PFSK-1 (cell line): ENCODE measurements around the gene PARD6A.

Experiments
- FOXP2 ChIP-seq: optimal IDR thresholded peaks from 2 replicates; pipeline ENCODE3; 2011; ENCODE audit warnings: borderline replicate concordance, control low read depth, inconsistent platforms; ENCODE audit not compliant: insufficient read depth; ENCODE audit errors: extremely low read length, extremely low read depth
- POLR2AphosphoS5 ChIP-seq: IDR thresholded peaks from 2 replicates; pipeline ENCODE4 v1.6.1; 2012; ENCODE audit warnings: low read depth, mild to moderate bottlenecking, control low read depth, low read length, moderate library complexity
- SIN3A ChIP-seq: IDR thresholded peaks from 2 replicates; pipeline ENCODE4 v1.6.1; 2012; ENCODE audit warnings: mild to moderate bottlenecking, low read length, moderate library complexity, borderline replicate concordance; ENCODE audit not compliant: insufficient read depth
- TAF1 ChIP-seq: IDR thresholded peaks from 2 replicates; pipeline ENCODE4 v1.6.1; 2012; ENCODE audit warnings: low read length, control low read depth, borderline replicate concordance; ENCODE audit not compliant: insufficient read depth
- TF ChIP-seq, protein P1 (sequence below), 2 experiments: IDR thresholded peaks; 2 replicates each; pipeline versions ENCODE4 v1.6.1 to v1.8.0; 2011 to 2012; ENCODE audit warnings: low read depth in 2 of 2, low read length in 2 of 2, control low read depth in 1 of 2, inconsistent platforms in 1 of 2, mild to moderate bottlenecking in 1 of 2, moderate library complexity in 1 of 2; ENCODE audit not compliant: insufficient read depth in 1 of 2

PARD6A gene

DNA sequence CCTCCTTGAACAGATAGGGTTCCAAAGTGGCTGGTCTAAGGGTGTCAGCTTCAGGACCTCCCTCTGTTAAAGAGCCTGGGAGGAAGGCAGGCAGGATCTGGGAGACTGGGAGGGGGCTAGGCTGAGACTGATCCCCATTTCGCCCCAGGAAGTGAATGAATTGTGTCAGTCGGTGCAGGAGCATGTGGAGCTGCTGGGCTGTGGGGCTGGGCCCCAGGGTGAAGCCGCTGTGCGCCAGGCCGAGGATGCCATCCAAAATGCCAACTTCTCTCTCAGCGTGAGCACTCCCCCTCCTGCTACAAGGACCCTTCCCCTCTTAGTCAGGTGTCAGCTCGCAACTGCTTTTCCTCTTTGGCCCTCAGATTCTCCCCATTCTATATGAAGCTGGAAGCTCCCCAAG is 9.7 kb upstream of the PARD6A start:
- TF ChIP-seq FOXP2: no peak
- TF ChIP-seq, protein P1, sequence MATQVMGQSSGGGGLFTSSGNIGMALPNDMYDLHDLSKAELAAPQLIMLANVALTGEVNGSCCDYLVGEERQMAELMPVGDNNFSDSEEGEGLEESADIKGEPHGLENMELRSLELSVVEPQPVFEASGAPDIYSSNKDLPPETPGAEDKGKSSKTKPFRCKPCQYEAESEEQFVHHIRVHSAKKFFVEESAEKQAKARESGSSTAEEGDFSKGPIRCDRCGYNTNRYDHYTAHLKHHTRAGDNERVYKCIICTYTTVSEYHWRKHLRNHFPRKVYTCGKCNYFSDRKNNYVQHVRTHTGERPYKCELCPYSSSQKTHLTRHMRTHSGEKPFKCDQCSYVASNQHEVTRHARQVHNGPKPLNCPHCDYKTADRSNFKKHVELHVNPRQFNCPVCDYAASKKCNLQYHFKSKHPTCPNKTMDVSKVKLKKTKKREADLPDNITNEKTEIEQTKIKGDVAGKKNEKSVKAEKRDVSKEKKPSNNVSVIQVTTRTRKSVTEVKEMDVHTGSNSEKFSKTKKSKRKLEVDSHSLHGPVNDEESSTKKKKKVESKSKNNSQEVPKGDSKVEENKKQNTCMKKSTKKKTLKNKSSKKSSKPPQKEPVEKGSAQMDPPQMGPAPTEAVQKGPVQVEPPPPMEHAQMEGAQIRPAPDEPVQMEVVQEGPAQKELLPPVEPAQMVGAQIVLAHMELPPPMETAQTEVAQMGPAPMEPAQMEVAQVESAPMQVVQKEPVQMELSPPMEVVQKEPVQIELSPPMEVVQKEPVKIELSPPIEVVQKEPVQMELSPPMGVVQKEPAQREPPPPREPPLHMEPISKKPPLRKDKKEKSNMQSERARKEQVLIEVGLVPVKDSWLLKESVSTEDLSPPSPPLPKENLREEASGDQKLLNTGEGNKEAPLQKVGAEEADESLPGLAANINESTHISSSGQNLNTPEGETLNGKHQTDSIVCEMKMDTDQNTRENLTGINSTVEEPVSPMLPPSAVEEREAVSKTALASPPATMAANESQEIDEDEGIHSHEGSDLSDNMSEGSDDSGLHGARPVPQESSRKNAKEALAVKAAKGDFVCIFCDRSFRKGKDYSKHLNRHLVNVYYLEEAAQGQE (IDR thresholded peaks at IDR 0.05; ENCODE audit: insufficient read depth in 1 of 2, low read depth in 2 of 2, low read length in 2 of 2): no peak
- TF ChIP-seq SIN3A: no peak
- TF ChIP-seq POLR2AphosphoS5: no peak
- TF ChIP-seq TAF1: no peak

DNA sequence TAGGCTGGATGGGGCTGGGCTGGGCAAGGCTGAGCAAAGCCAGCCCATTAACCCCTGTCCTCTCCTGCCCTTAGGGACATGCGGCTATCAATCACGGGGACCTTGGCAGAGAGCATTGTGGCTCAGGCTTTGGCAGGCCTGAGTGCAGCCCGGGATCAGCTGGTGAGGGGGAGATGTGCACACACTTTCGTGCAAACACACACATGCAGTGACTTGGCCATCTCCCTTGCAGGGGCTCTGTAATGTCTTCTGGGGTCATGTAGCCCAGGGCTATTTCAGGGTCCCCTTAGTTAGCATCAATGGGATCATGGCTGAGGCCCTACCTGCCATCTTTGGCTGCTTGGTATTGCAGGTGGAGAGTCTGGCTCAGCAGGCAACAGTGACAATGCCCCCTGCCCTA is 8.9 kb upstream of the PARD6A start:
- no peak for TF ChIP-seq FOXP2
- no peak for TF ChIP-seq POLR2AphosphoS5
- TF ChIP-seq, protein P1 (IDR thresholded peaks at IDR 0.05; ENCODE audit: insufficient read depth in 1 of 2, low read depth in 2 of 2, low read length in 2 of 2): no peak
- TF ChIP-seq TAF1: no peak
- TF ChIP-seq SIN3A: no peak

DNA sequence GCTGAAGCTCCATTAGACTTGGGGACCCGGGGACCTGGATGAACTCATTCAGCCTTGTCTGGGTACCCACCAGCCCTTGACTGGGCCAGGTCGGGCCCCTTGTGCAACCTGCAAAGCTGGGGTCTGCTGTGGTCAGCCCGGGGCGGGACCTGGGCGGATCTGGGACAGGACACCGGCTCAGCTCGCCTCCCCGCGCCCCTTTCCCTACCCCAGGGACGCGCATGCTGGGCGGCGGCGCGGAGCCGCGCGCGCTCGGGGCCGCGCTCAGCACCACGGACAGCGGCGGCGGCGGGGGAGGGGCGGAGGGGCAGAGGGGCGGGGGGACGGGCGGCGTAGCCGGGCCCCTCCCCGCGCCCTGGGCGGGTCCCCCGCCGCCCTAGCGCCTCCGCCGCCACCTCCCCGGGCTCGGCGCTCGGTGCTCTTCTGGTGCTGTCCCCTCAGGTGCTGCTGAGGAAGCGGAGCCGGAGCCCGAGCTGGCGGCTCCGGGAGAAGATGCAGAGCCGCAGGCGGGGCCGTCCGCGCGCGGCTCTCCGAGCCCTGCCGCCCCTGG is 8.1 kb upstream of the PARD6A start:
- TF ChIP-seq SIN3A: no peak; the same call in 1 of the 2 replicates
- TF ChIP-seq, protein P1 (IDR thresholded peaks at IDR 0.05; ENCODE audit: insufficient read depth in 1 of 2, low read depth in 2 of 2, low read length in 2 of 2): peak; percentile 87 to 93

DNA sequence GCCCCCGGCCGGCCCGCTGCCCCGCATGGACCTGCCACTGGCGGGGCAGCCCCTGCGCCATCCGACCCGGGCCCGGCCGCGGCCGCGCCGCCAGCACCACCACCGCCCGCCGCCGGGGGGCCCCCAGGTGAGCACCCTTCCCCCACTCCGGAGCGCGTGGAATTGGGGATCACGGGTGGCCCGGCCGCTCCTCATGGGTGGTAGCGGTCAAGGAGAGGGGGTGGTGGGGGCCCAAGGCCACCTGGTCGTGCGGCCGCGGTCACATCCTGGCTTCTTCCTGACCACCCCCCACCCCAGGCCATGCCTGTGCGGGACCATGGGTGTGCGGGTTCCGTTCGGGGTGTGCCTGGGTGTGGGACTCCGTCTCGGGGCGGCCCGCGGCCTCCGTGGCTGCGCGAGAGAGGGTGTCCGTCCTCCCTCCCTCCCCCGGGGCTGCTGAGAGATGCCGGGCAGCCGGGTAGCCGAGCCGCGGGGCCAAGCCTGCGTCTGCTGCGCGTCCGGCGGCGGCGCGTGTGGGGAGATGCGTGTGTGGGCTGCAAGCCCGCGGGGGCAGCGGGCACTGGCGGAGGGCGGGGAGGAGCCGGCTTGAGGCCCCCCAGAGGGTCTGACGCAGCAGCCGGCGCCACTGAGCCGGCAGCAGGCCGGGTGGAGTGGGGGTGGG is 7.5 kb upstream of the PARD6A start:
- TF ChIP-seq SIN3A (no peak), FOXP2 (peak; percentile 47)
- TF ChIP-seq, protein P1 (IDR thresholded peaks at IDR 0.05; ENCODE audit: insufficient read depth in 1 of 2, low read depth in 2 of 2, low read length in 2 of 2): no peak

DNA sequence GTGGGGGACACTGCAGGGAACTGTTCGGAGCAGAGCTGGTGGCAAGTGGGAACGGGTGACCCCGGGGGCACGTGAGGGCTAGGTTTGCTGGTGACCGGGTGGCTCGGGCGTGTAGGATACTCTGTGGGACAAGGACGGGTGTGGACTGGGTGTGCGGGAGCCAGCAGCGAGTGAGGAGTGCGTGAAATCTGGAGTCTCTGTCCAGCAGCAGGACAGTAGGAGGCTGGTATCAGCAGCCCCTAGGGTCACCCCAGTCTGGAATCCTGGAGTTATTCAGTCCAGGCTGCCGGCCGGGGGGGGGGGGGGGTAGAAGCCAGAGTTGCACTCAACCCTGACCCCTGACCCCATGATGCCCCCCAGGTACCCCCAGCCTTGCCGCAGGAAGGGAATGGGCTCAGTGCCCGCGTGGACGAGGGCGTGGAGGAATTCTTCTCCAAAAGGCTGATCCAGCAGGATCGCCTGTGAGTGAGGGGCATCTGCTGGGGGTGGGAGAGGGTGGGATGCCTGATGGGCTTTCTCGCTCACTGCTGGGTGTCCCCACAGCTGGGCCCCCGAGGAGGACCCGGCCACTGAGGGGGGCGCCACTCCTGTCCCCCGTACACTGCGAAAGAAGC is 6.9 kb upstream of the PARD6A start:
- no peak for TF ChIP-seq SIN3A
- TF ChIP-seq FOXP2: no peak
- TF ChIP-seq TAF1: no peak
- no peak for TF ChIP-seq POLR2AphosphoS5
- TF ChIP-seq, protein P1 (IDR thresholded peaks at IDR 0.05; ENCODE audit: insufficient read depth in 1 of 2, low read depth in 2 of 2, low read length in 2 of 2): peak; percentile 78 to 89
